Stomach (tissue), 9 donors: ENCODE results near the gene CYTH3. TPM values are rescaled to one million over a fixed set of nuclear protein-coding genes. Genes with fewer than 3 reads are reported as not detected.

Source experiments
- DNase-seq, 2 donors: peaks; one replicate each; pipeline versions ENCODE4 v3.0.0 to v3.0.0-alpha.2; 2013 to 2019
- H3K27ac ChIP-seq, 5 donors: fragments of 200-600 bp in 4 of 5; sonication (generic) in 4 of 5; one replicate each; pipeline ENCODE4 v1.5.1; 2013 to 2019; ENCODE audit warnings: mild to moderate bottlenecking in 1 of 5, moderate library complexity in 1 of 5
- H3K27me3 ChIP-seq, 3 donors: fragments of 200-600 bp; sonication (generic); one replicate each; pipeline ENCODE4 v1.5.1; 2017 to 2019; ENCODE audit warnings: mixed run types in 1 of 3
- H3K36me3 ChIP-seq, 4 donors: fragments of 200-600 bp; sonication (generic); 1 replicate in 3 of 4; 2 replicates in 1 of 4; pipeline ENCODE4 v1.5.1; 2016 to 2019
- H3K4me1 ChIP-seq, 4 donors: fragments of 200-600 bp; sonication (generic); one replicate each; pipeline ENCODE4 v1.5.1; 2016 to 2019
- H3K4me3 ChIP-seq, 4 donors: fragments of 200-600 bp; sonication (generic) in 3 of 4; one replicate each; pipeline ENCODE4 v1.5.1; 2016 to 2019; ENCODE audit warnings: mild to moderate bottlenecking in 1 of 4
- H3K9me3 ChIP-seq, 4 donors: fragments of 200-600 bp; sonication (generic); one replicate each; pipeline ENCODE4 v1.5.1; 2016 to 2019
- CTCF ChIP-seq, 7 experiments: fragments of 450-650 bp in 4 of 7; fragments of 200-600 bp in 3 of 7; sonication (generic) in 3 of 7; IDR thresholded peaks; one replicate each; pipeline ENCODE4 v1.5.1; 2016 to 2019; ENCODE audit warnings: antibody characterized with exemption in 7 of 7, control low read depth in 2 of 7, mild to moderate bottlenecking in 1 of 7
- EP300 ChIP-seq: sonication (generic); formaldehyde crosslinking; IDR thresholded peaks from one replicate; pipeline ENCODE4 v1.6.1; 2017; ENCODE audit warnings: antibody characterized with exemption
- POLR2A ChIP-seq, 4 donors: fragments of 450-650 bp; IDR thresholded peaks; one replicate each; pipeline ENCODE4 v1.6.1; 2016; ENCODE audit warnings: antibody characterized with exemption in 4 of 4, control low read depth in 2 of 4, mild to moderate bottlenecking in 1 of 4, moderate library complexity in 1 of 4
- POLR2AphosphoS5 ChIP-seq, 3 donors: sonication (generic); formaldehyde crosslinking; IDR thresholded peaks; one replicate each; pipeline ENCODE4 v1.6.1; 2016; ENCODE audit warnings: antibody characterized with exemption in 3 of 3
- WGBS, 5 donors: extraction: QIAGEN DNeasy Blood & Tissue Kit in 3 of 5; methylation state at CpG; one replicate each; pipeline versions ENCODE4 v1.1.5 to v1.1.7; 2013 to 2018; 5-methylcytosine and 5-hydroxymethylcytosine counted together
- intact Hi-C: fragments of 100-400 bp; cut with DNase I; formaldehyde crosslinking; loops from one replicate; pipeline ENCODE4 v1.15.1; 2023; ENCODE audit warnings: low total_unique reads
- polyA plus RNA-seq, 3 donors: library from polyadenylated mRNA; stranded (reverse); fragments of 200-250 nt; gene quantifications; one replicate each; pipeline ENCODE4 v1.2.3, GENCODE V29; 2013
- total RNA-seq, 5 donors: library from RNA; depleted of rRNA; stranded (reverse); fragments of >200 nt; gene quantifications; one replicate each; pipeline versions ENCODE4 v1.1.0 to v1.2.3, GENCODE V29; 2014 to 2016
- donor health status: healthy with polysubstance abuse.
- donor health status: Bipolar disorder and iron deficiency.
- donor health status: healthy.

CYTH3 gene
- total and polyA plus RNA-seq, 8 donors, result 5.1 to 33.8 (median 16.1) TPM

DNA sequence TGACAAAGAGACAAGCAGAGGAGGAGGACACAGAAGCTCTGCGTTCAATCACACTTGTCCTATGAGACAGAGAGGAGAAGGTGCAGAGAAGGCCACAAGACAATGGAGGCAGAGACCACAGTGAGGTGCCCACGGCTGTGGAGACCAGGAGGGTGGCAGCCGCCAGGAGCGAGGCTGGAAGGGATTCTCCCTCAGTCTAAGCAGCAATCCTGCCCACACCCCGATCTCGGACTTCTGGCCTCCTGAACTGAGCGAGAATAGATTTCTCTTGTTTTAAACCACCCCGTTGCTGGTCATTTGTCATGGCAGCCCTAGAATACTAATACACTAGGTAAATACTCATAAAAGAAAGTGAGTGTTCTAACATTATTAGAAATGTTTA lies 92.1 kb downstream of the CYTH3 start:
- intact Hi-C loops, result no loop called here
- Histone ChIP-seq H3K9me3 (no peaks in the 10 kb centered on the region), H3K4me3 (no peak overlapping the region), H3K36me3 (peaks cover 0 to 23% (median 19%) of the 10 kb centered on the region in 4 donors), H3K4me1 (peaks cover 7 to 35% (median 16%) of the 10 kb centered on the region in 4 donors), H3K27me3 (no peaks in the 10 kb centered on the region), H3K27ac (no peak overlapping the region)
- TF ChIP-seq EP300, result no peak
- TF ChIP-seq CTCF (IDR thresholded peaks at IDR 0.05), result no peak
- no peak for TF ChIP-seq POLR2AphosphoS5 (IDR thresholded peaks at IDR 0.05)
- TF ChIP-seq POLR2A (IDR thresholded peaks at IDR 0.05), result no peak
- DNase-seq, result no peak
- 85 to 95% (median 88%) methylated on average over 8 of the region's 8 CpGs for WGBS, 5 donors

DNA sequence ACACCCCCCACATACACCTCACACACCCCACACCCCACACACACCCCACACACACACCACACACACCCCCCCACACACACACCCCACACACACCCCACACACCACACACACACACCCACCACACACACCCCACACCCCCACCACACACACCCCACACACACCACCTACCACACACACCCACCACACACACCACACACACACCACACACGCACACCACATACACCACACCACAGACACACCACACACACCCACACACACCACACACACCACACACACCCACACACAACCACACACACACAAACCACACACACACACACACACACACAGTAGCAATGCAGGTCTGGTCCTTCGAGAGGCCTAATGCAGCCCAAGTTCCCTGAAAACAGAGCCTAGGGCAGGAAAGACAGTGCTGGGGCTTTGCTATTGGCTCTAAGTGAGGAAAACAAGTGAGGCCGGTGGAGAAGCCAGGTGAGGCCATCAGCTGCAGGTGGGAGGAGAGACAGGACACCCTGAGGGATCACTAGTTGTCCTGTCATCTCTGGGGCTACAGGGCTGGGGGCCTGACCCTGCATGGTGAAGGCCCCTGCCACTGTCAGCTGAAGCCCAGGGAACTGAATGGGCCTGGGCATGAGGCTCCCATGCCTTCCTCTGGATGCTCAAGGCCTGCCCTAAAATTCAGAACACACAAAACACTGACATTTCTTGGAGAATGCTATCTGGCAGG lies 92.6 kb downstream of the CYTH3 start:
- Histone ChIP-seq H3K36me3 (peaks cover 0 to 22% (median 17%) of the 10 kb centered on the region in 4 donors), H3K4me3 (no peak overlapping the region), H3K4me1 (peaks cover 7 to 37% (median 16%) of the 10 kb centered on the region in 4 donors), H3K27ac (no peak overlapping the region), H3K27me3 (no peaks in the 10 kb centered on the region), H3K9me3 (no peaks in the 10 kb centered on the region)
- intact Hi-C loops, result no loop called here
- TF ChIP-seq POLR2A (IDR thresholded peaks at IDR 0.05) (no peak), CTCF (IDR thresholded peaks at IDR 0.05) (no peak), EP300 (no peak), POLR2AphosphoS5 (IDR thresholded peaks at IDR 0.05) (no peak)
- no peak for DNase-seq
- 92 to 96% (median 92%) methylated on average over 3 of the region's 3 CpGs for WGBS, 5 donors

DNA sequence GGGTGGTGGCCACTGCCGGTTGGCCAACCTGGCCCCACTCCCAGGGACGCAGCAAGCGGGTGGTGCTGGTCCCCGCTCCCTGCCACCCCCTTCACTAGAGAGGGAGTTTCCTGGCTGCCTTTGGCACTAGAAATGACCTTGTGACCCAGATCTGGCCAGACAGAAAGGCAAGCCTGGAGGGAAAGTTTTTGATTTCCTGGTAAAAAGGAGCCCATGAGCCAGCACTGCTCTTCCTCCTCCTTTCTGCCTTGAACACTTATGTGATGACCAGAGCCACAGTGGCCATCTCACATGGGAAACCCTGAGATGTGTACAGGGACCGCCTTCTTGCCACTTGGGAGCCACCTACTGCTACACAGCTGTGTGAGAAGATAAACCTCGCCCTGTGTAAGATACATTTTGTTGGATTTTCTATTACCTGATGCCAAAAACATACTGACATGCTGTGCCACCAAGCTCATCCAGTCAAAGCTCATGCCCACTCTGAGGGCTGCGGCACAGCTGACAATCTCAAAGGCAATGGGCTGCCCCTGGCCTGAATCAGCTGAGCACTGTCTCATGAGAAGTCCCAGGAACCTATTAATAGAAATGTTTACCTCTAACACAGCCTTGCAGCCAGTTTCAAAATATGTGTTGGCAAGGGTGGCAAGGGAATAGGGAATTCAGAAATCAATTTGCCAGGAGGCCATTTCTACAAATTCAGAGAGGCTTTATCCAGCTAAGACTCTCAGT lies 94.0 kb downstream of the CYTH3 start:
- Histone ChIP-seq H3K9me3 (no peaks in the 10 kb centered on the region), H3K27ac (peak overlapping the region in 3 of 5 donors; percentile 36 to 53 (median 47)), H3K36me3 (peaks cover 0 to 29% (median 20%) of the 10 kb centered on the region in 4 donors), H3K4me3 (no peak overlapping the region), H3K4me1 (peaks cover 7 to 37% (median 16%) of the 10 kb centered on the region in 4 donors), H3K27me3 (no peaks in the 10 kb centered on the region)
- intact Hi-C loops, result no loop called here
- 45 to 70% (median 54%) methylated on average over 7 of the region's 7 CpGs for WGBS, 5 donors
- TF ChIP-seq EP300 (no peak), POLR2AphosphoS5 (IDR thresholded peaks at IDR 0.05) (peak in 1 of 3 donors; percentile 12)
- DNase-seq, result no peak

- no peaks in the 10 kb centered on the region for H3K27me3 ChIP-seq
- H3K36me3 ChIP-seq, result peaks cover 1 to 47% (median 35%) of the 10 kb centered on the region in 4 donors
- no peak overlapping the region for H3K27ac ChIP-seq
- peaks cover 7 to 37% (median 16%) of the 10 kb centered on the region in 4 donors for H3K4me1 ChIP-seq
- no peak for DNase-seq
- H3K9me3 ChIP-seq, result no peaks in the 10 kb centered on the region
- intact Hi-C loops, result no loop called here
- H3K4me3 ChIP-seq, result no peak overlapping the region
- 56 to 80% (median 71%) methylated on average over 4 of the region's 4 CpGs for WGBS, 5 donors
- TF ChIP-seq POLR2A (IDR thresholded peaks at IDR 0.05), result no peak
- no peak for TF ChIP-seq POLR2AphosphoS5 (IDR thresholded peaks at IDR 0.05)
- no peak for TF ChIP-seq EP300
- TF ChIP-seq CTCF (IDR thresholded peaks at IDR 0.05), result no peak
Observed at GRCh38 chr7:6175645-6176044, 96.8 kb downstream of the CYTH3 start.
